ENCODE data around the gene COMP.
"Not testable (repeated sequence)": the region's sequence is repeated elsewhere in the genome, so short reads cannot be mapped to it uniquely, and the experiment has no call there.

Gene COMP

DNA sequence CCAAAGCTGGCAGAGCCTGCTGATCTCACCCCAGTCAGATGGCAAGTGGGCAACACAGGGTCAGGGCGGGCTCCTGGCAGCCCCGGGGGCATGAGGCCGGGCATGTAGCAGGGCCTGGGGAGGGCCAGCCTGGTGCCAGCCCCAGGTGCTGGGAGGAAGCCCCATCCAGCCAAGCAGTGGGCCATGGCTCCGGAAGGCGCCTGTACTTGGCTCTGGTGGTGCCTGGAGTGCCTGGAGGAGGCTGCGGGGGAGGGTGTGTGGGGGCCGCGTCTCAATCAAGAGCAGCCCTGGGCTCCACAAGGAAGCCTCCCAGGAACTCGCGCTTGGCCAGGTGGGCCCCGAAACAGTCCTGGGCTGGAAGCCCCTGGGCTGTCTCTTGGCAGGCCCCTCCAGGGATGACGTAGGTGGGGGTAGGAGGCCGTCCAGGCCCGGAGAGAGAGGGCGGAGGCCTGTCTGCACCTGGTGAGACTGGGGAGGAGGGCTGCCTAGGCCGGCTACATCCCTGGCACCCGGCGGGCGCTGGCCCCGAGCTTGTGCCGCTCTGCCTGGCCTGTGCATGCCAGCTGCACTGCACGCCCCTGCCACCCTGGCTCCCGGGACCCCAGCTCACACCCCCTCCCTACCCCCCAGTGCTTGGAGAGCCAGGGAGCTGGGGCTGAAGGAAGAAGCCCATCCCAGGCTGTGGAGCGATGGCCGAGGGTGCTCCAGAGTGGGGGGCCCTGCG is 45.9 kb downstream of the COMP start:
- DNase-seq = no peak

DNA sequence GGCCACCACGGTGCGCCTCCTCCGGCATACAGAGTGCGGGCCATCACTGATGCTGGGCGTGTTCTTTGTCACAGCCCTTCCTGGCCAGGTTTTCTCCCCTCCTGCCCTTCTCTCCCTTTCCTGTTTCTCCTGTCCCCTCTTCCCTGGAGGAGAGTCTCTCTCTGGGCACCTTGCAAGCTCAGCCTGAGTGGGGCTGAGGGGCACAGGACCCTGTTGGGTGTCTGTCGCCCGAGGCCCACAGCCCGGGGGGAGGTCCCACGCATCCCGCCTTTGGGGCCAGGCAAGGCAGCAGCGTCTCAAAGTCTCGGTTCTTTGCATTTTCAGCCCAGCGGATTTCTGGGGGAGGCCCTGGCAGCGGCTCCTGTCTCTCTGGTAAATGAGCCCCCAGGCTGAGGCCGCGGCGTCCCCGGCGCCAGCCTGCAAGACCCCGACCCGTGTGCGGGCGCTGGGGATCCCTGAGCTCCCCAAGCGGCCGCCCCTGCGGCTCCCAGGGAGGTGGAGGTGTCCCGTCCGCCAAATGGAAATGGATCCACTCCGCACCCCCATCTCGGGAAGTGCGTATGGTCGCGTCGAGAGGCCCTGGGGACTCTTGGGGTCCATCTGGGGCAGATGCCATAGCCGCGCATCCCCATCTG is 47.2 kb downstream of the COMP start:
- DNase-seq = no peak

DNA sequence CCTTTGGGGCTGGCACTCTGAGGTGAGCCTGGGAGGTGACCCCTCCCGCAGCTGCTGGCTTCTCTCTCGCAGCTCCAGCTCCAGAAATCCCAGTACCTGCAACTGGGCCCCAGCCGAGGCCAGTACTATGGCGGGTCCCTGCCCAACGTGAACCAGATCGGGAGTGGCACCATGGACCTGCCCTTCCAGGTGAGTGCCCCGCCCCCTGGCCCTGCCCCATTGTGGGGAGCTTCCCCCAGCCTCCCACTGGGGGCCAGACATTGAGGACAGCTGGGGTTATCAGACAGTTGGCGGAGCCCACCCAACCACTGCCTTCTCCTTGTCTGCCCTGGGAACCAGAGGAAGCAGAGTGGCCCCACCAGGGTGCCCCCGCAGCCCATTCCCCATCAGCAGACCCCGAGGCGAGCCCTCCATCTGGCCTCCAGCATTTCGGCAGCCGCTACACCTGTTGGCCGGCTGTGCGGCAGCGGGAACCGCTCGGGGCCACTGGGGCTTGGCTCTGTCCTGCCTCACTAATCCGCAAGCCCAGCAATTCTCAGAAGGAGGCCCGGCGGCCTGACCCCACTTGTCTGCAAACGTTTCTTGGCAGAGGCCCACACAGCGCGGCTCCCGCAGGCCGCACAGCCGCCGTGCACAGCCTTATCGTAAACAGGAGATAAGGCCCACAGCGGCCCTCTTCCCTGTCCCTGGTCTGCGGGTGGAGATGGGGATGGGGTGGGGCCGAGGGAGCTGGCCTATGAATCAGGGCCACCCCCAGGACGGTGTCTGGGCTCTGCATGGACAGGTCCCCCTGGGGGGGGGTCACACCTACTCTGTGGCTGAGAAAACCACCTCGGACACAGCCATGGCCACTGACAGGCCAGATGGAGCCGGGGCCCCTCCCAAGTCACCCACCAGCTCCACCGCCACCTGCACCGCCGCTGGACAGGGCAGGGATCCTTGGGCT is 48.0 kb downstream of the COMP start:
- DNase-seq = no peak

DNA sequence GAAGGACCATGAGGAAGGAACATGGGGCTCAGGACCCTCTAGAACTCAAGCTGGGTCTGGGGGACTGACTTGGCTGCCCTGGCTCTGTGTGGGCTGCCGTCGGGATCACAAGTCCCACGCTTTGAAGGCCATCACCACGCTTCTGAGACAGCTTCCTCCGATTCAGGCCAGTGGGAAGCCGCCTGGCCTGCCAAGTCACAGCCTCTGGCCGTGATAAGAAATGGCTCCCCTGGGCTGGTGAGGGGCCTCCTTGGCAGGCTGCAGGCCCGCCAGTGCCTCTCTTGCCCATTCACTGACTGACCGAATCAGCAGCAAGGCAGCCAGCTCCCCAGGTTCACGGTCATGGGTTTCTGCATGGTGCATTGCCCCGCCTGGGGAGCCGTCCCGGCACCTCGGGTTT is 48.8 kb downstream of the COMP start:
- no peak for DNase-seq

DNA sequence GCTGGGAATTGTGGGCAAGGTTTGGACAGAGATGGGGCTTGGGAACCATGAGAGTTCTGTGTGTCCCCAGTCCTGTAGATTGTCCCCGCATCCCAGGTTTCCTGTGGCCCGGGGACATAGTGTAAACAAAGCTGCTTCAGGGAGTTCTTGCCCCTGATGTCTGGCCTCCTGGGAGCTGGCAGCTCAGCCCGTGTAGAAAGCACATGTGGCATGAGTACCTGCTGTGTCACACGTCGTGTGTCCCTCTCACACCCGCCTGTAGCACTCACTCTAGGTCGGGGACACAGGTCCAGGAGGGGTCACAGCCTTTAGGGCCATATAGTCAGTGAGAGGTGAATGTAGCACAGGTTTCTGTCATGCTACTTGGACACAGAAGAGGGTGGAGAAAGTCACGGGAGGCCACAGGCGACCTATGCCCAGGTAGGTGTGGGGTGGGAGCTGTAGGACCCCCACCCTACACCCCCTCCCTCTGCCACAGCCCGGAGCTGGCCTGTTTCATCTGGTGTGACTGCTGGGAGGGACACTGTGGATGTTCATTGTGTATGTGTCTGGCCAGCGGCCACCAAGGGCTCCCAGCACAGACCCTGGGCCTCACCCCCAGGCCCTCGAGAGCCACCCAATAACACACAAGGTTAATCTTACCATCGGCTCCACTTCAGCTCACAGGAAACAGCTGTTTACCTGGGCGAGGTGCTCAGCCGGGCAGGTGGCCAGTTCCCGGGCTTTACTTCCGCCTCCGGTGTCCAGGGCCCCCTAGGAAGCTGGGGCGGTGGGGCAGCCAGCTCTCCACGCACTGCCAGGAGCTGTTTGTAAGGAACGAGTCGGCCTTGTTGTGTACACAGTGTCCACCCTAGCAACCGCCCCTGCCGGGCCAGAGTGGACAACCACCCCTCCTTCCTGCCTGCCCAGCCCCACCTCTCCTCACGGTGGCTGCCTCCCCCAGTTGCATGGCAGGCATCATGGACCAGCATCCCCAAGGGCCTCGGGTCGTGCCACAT is 49.7 kb downstream of the COMP start:
- peak; percentile 21 for DNase-seq

DNA sequence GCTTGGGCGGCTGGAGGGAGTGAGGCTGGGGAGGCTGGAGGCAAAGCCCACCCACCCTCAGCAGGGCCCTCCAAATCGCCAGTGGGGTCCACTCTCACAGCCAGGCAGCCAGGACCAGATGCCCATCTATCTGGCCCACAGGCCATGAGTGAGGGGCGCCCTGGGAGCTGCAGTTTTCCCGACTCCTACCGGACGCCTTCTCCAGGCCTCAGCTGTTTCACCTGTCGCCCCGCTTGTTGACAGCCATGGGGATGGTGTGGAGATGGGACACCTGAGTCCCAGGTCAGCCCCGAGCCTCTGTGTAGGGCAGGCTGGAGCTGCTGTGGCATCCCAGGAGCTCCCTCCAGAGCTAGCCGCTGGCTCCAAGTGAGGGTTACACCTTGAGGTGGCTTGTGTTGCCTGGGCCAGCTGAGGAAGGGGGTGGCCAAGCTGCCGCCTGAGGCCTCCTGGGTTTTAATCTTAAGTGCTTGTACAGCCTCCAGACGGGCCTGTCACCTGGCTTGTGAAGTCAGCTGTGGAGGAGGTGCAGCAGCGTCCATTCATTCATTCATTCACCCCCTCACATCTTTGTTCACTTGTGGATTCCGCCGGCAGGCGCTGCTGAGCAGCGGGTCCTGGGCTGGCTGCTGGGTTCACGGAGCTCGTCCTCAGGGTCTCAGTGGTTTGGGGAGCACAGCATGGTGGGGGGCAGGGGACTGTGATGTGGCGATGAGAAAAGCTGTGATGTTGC is 52.0 kb downstream of the COMP start:
- no peak for DNase-seq

DNA sequence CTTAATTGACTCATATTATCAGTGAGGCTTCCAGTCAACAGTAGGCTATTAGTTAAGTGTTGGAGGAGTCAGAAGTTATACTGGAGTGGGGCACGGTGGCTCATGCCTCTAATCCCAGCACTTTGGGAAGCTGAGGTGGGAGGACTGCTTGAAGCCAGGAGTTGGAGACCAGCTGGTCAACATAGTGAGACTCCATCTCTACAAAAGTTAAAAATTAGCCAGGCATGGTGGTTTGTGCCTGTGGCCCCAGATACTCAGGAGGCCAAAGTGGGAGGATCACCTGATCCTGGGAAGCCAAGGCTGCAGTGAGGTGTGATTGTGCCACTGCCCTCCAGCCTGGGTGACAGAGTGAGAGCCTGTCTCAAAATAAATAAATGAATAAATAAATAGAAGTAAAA is 53.2 kb downstream of the COMP start:
- DNase-seq = no peak

DNA sequence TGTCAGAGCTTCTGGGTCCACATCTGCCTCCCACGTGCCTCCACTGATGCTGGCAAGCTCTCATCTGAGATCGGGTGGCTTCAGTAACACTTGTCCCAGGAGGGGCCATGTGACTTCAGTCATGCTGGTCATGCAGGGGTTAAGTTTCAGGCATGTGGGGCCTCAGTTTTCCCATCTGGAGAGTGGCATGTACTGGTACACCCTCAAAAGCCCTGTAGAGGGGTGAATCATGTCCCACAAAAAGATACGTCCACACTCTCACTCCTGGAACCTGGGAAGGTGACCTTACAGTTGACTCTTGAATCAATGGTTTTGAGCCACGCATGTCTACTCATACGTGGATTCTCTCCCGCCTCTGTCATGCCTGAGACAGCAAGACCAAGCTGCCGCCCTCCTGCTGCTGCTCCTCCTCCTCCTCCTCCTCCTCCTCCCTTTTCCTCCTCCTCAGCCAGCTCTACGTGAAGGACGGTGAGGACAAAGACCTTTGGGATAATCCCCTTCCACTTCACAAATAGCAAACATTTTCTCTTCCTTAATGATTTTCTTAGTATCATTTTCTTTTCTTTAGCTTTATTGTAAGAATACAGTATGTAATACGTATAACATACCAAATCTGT is 53.7 kb downstream of the COMP start:
- no peak for DNase-seq

DNA sequence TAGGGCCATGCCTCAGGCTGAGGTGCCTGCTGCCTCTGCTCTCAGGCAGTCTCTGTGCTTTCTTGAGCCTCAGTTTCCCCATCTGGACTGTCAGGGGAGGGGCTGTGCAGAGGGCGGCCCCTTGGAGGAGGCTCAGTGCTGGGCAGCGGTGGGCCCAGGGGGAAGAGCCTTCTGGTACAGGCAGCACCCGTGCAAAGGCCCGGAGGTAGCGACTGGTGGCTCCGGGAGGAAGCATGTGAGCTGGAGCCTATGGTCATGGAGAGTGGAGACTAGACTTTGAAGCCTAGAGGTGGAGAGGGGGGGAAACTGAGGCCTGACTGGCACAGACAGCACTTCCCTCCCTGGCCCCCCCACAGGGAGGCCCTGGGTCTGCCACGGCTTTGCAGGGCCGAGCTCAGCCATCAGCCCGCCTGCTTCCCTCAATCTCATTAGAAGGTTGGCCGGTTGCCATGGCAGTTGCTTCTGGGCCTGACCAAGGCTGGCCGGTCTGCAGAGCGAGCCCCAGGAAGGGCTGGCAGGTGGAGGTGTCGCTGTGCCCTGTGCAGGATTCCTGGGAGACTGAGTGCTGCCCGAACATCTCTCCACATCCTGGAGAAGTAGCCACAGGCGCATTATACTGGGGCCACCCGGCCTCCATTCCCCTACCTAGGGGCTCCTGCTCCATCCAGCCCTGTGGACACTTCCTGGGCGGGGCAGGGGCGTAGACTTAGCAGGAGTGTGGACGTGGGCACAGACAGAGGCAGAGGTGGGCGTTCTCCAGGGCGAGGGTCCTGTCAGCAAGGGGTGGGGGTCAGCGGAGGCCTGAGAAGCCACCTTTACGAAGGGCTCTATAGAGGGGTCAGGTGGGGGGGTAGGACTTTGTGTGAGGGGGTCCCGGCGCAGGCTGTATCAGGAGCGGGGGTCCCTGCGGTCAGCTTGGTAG is 54.4 kb downstream of the COMP start:
- DNase-seq = no peak

DNA sequence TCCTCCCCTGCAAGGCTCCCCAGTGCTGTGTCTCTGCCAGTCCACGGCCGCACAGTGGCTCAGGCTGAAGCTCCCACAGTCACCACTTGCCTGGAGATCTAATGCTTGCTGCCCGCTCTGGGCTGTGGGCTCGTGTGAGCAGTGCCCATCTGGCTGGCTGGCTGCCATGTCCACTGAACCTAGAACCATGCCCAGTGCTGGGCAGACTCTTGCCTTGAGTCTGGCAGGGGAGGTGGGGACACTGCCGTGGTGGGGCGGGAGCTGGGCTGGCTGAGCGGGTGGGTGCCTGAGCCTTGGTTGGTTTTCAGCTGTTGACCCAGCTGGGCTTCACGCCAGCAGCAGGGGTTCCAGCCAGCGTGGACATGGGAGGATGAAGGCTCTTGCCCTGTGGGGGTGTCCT is 55.4 kb downstream of the COMP start:
- DNase-seq = no peak

DNA sequence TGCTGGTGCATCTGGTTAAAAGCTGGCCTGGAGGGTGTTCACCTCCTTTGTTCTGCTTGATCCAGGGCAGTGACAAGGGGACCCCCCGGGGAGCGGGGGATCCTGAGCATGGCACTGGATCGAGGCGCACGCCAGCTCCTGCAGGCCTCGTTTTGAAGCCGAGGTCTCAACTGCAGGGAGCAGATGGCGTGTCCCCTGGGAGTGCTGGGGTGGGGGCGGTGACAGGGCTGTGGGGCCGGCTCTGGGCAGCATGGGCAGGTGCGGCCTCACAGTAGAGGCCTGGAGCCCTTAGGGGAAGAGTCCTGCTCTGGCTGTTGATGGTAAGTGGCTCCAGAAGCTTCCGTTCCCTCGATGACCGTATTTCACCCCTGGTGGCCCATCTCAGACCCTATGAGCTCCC is 55.8 kb downstream of the COMP start:
- DNase-seq = no peak

DNA sequence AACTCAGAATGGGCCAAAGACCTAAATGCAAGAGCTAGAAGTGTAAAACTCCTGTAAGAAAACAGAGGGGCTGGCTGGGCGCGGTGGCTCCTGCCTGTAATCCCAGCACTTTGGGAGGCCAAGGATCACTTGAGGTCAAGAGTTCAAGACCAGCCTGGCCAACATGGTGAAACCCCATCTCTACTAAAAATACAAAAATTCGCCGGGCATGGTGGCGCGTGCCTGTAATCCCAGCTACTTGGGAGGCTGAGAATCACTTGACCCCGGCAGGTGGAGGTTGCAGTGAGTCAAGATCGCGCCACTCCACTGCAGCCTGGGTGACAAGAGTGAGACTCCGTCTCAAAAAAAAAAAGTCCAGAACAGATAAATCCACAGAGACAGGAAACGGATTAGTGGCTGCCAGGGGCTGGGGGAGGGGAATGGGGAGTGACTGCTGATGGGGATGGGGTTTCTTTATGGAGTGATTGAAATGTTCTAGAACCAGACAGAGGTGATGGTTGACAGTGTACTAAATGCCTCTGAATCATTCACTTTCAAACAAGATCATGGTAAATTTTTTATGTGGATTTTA is 57.3 kb downstream of the COMP start:
- not testable (repeated sequence) for DNase-seq

DNA sequence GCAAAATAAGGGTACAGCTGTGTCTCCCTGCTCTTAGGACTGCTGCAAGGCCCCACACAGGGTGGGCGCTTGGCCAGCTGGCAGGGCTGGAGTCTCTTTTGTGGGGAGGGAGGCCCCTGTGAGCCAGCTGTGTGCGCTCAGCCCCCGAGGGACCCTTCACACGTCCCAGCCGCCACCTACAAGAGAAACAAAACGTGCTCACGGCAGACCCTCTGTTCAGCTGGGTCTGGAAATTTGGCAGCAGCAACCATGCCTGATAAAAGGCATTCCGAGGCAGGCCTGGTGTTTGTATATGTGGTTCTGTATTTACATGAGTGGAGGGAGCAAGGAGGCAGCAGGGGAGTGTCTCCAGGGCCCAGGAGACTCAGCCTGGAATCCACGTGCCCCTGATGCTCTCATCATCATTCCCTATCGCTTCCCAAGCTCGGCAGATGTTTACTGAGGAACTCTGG is 57.9 kb downstream of the COMP start:
- no peak for DNase-seq
